ENCODE measurements around the gene MAOB. TPM values are rescaled to one million over a fixed set of nuclear protein-coding genes. Genes with fewer than 3 reads are reported as not detected.
"Not testable (repeated sequence)": the region's sequence is repeated elsewhere in the genome, so short reads cannot be mapped to it uniquely, and the experiment has no call there.

The MAOB gene
- total and polyA plus RNA-seq, 9 of the 15 experiments (the other 6 are each of a cell fraction or from before 2014, with no cell fraction given): 0.05 to 0.09 TPM; not detected in 7

DNA sequence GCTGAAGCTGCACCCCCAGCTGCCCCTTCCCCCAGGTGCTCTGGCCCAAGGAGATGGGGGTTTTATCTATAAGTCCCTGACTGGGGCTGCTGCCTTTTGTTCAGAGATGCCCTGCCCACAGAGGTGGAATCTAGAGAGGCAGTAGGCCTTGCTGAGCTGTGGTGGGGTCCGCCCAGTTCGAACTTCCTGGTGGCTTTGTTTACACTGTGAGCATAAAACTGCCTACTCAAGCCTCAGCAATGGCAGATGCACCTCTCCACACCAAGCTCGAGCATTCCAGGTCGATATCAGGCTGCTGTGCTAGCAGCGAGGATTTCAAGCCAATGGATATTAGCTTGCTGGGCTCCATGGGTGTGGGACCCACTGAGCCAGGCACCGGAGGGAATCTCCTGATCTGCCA lies 155.0 kb downstream of the MAOB start:
- H3K4me2 ChIP-seq (ENCODE audit: insufficient read depth, low read length); FAIRE-seq; intact Hi-C loops (cut with micrococcal nuclease); DNase-seq (ENCODE audit: extremely low read depth in 1 of 4, low spot score in 3 of 4); BruUV-seq (replicated peaks); H3K4me1 ChIP-seq (replicated peaks in 1 of 2; ENCODE audit: control insufficient read depth in 2 of 2, insufficient read depth in 2 of 2, low read length in 2 of 2); H2AFZ ChIP-seq (ENCODE audit: low read depth, low read length); H3K27ac ChIP-seq (ENCODE audit: extremely low read depth, low read depth, low read length); CTCF ChIA-PET (ENCODE audit: low intra/inter-chr PET ratio); H3K9me1 ChIP-seq (ENCODE audit: control insufficient read depth, insufficient read depth, low read length); H3K9ac ChIP-seq (ENCODE audit: insufficient read depth in 1 of 2, low read depth in 2 of 2, low read length in 2 of 2); H3K36me3 ChIP-seq (ENCODE audit: control insufficient read depth, insufficient read depth, low read length); H3K79me2 ChIP-seq (ENCODE audit: control insufficient read depth, insufficient read depth, low read length); H4K20me1 ChIP-seq (replicated peaks; ENCODE audit: control insufficient read depth, insufficient read depth, low read length); ATAC-seq; H3K27me3 ChIP-seq (ENCODE audit: control insufficient read depth in 2 of 2, insufficient read depth in 2 of 2, low read length in 2 of 2); H3K4me3 ChIP-seq; H3K9me3 ChIP-seq (replicated peaks; ENCODE audit: control insufficient read depth, insufficient read depth, low read depth, low read length); in situ Hi-C loops (cut with MboI): not testable (repeated sequence)
- POLR2A ChIA-PET: interaction anchor here (0.7 kb wide), 1 partner anchor 84 kb away, joined by 3 read pairs; no protein-coding TSS in a partner anchor
- WGBS (ENCODE audit: insufficient coverage, low coverage, missing lambda C conversion rate): 0% methylated on average over 3 of the region's 6 CpGs
- TF ChIP-seq TCF3 (CRISPR knock-in tag; IDR thresholded peaks at IDR 0.05): 0 out of 2 replicates have a peak, but pooled peaks have one; percentile 8

DNA sequence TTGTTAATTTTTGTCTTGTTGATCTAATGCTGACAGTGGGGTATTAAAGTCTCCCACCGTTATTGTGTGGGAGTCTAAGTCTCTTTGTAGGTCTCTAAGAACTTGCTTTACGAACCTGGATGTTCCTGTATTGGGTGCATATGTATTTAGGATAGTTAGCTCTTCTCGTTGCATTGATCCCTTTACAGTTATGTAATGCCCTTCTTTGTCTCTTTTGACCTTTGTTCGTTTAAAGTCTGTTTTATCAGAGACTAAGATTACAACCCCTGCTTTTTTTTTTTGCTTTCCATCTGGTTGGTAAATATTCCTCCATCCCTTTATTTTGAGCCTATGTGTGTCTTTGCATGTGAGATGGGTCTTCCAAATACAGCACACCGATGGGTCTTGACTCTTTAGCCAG lies 157.0 kb downstream of the MAOB start:
- DNase-seq (ENCODE audit: extremely low read depth in 1 of 4, low spot score in 3 of 4); H3K36me3 ChIP-seq (ENCODE audit: control insufficient read depth, insufficient read depth, low read length); H3K9ac ChIP-seq (ENCODE audit: insufficient read depth in 1 of 2, low read depth in 2 of 2, low read length in 2 of 2); BruUV-seq (replicated peaks); H2AFZ ChIP-seq (ENCODE audit: low read depth, low read length); H3K9me3 ChIP-seq (replicated peaks; ENCODE audit: control insufficient read depth, insufficient read depth, low read depth, low read length); H3K27me3 ChIP-seq (ENCODE audit: control insufficient read depth in 2 of 2, insufficient read depth in 2 of 2, low read length in 2 of 2); FAIRE-seq; H3K4me2 ChIP-seq (ENCODE audit: insufficient read depth, low read length); CTCF ChIA-PET (ENCODE audit: low intra/inter-chr PET ratio); H3K79me2 ChIP-seq (ENCODE audit: control insufficient read depth, insufficient read depth, low read length); H4K20me1 ChIP-seq (replicated peaks; ENCODE audit: control insufficient read depth, insufficient read depth, low read length); H3K27ac ChIP-seq (ENCODE audit: extremely low read depth, low read depth, low read length); ATAC-seq; H3K9me1 ChIP-seq (ENCODE audit: control insufficient read depth, insufficient read depth, low read length); H3K4me3 ChIP-seq; in situ Hi-C loops (cut with MboI); POLR2A ChIA-PET; H3K4me1 ChIP-seq (replicated peaks in 1 of 2; ENCODE audit: control insufficient read depth in 2 of 2, insufficient read depth in 2 of 2, low read length in 2 of 2); intact Hi-C loops (cut with micrococcal nuclease): not testable (repeated sequence)
- WGBS (ENCODE audit: insufficient coverage, low coverage, missing lambda C conversion rate): 0% methylated on average over 5 of the region's 5 CpGs

Measured in K562 (cell line).